Measurements from ENCODE around the gene PDK1. TPM values are rescaled to one million over a fixed set of nuclear protein-coding genes. Genes with fewer than 3 reads are reported as not detected.

The PDK1 gene
- total RNA-seq, 1 donor from 2014 or later = 27.9 TPM

DNA sequence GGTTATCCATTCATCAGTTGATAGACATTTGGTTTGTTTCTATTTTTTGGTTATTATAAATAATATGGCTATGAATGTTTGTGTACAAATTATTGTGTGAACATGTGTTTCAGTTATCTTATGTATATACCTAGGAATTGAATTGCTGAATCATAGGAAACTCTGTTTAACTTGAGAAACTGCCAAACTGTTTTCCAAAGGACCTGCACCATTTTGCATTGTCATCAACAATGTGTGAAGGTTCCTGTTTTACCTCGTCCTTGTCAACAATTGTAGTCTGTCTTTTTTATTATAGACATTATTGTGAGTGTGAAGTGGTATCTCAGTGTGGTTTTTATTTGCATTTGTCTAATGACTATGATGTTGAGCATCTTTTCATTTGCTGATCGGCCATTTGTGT is 17.1 kb downstream of the PDK1 start:
- no peak for DNase-seq (ENCODE audit: low spot score)
- Mint-ChIP-seq H3K36me3 (ENCODE audit: low read depth) (peaks cover 34% of the 10 kb centered on the region), H3K9me3 (ENCODE audit: low read depth) (peaks cover 29% of the 10 kb centered on the region), H3K27me3 (ENCODE audit: low read depth) (no peaks in the 10 kb centered on the region), H3K27ac (ENCODE audit: unreplicated experiment) (no peak overlapping the region), H3K4me1 (ENCODE audit: low read depth) (no peaks in the 10 kb centered on the region), H3K4me3 (ENCODE audit: unreplicated experiment) (no peak overlapping the region)
- TF ChIP-seq, protein P1, sequence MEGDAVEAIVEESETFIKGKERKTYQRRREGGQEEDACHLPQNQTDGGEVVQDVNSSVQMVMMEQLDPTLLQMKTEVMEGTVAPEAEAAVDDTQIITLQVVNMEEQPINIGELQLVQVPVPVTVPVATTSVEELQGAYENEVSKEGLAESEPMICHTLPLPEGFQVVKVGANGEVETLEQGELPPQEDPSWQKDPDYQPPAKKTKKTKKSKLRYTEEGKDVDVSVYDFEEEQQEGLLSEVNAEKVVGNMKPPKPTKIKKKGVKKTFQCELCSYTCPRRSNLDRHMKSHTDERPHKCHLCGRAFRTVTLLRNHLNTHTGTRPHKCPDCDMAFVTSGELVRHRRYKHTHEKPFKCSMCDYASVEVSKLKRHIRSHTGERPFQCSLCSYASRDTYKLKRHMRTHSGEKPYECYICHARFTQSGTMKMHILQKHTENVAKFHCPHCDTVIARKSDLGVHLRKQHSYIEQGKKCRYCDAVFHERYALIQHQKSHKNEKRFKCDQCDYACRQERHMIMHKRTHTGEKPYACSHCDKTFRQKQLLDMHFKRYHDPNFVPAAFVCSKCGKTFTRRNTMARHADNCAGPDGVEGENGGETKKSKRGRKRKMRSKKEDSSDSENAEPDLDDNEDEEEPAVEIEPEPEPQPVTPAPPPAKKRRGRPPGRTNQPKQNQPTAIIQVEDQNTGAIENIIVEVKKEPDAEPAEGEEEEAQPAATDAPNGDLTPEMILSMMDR (IDR thresholded peaks at IDR 0.05) = no peak

DNA sequence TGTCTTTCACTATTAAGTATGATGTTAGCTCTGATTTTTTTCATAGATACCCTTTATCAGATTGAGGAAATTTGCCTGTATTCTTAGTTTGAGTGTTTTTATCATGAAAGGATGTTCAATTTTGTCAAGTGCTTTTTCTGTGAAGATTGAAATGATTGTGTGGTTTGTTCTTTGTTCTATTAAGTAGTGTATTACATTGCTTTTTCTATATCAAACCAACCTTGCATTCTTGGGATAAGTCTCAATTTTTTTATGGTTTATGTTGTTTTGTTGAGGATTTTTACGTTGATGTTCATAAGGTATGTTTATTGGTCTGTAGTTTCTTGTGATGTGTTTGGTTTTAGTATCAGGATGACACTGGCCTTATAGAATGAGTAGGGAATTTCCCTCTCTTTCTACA is 19.1 kb downstream of the PDK1 start:
- no peak overlapping the region for H3K27ac Mint-ChIP-seq (ENCODE audit: unreplicated experiment)
- H3K36me3 Mint-ChIP-seq (ENCODE audit: low read depth) = peaks cover 38% of the 10 kb centered on the region
- H3K4me3 Mint-ChIP-seq (ENCODE audit: unreplicated experiment) = no peak overlapping the region
- H3K4me1 Mint-ChIP-seq (ENCODE audit: low read depth) = no peaks in the 10 kb centered on the region
- H3K27me3 Mint-ChIP-seq (ENCODE audit: low read depth) = no peaks in the 10 kb centered on the region
- TF ChIP-seq, protein P1 (IDR thresholded peaks at IDR 0.05) = no peak
- DNase-seq (ENCODE audit: low spot score) = no peak
- H3K9me3 Mint-ChIP-seq (ENCODE audit: low read depth) = peaks cover 38% of the 10 kb centered on the region

DNA sequence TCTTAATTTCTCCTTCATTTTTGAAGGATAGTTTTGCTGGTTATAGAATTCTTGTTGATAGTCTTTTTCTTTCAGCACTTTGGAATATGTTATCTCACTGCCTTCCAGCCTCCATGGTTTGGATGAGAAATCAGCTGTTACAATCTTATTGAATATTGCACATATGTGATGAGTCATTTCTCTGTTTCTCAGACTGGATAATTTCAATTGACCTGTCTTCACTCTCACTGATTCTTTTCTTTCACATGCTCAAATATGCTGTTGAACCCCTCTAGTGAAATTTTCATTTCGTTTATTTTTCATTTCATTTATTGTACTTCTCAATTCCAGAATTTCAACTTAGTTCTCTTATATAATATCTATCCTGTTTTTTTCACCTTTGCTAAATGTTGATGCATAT is 22.2 kb downstream of the PDK1 start:
- TF ChIP-seq, protein P1 (IDR thresholded peaks at IDR 0.05) = no peak
- no peak overlapping the region for H3K4me3 Mint-ChIP-seq (ENCODE audit: unreplicated experiment)
- H3K27me3 Mint-ChIP-seq (ENCODE audit: low read depth) = no peaks in the 10 kb centered on the region
- H3K27ac Mint-ChIP-seq (ENCODE audit: unreplicated experiment) = no peak overlapping the region
- DNase-seq (ENCODE audit: low spot score) = no peak
- peaks cover 48% of the 10 kb centered on the region for H3K36me3 Mint-ChIP-seq (ENCODE audit: low read depth)
- H3K4me1 Mint-ChIP-seq (ENCODE audit: low read depth) = peaks cover 9% of the 10 kb centered on the region
- H3K9me3 Mint-ChIP-seq (ENCODE audit: low read depth) = peaks cover 43% of the 10 kb centered on the region

DNA sequence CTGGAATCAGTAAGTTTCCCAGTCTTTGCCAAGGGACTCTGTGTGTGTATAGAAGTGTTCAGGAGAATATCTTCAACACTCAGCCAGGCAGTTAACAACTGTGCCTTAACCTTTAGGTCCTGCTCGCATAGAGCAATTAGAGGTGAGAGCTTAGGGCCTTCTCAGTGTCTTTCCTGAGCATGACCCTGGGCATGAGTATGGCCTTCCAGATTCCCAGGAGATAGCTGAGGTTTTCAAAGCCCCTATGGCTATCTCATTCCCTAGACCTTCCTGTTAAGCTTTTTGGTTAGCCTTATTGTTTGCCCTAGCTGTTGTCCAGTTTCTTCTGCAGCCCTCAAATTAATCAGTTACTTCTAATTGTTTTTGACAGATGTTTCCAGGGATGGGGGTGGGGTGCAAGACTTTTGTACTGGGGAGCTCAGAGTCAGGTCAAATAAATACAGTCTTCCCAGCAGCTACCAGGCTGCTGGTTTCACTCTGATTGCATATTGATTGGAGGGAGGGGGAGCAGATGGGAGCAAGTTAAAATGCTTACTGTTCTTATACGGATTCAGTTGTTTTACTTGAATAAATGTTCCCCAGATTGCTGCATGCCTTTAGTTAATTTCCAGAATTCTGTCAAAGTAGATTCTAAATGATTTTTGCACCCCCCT is 23.1 kb downstream of the PDK1 start:
- Mint-ChIP-seq H3K27ac (ENCODE audit: unreplicated experiment) (no peak overlapping the region), H3K36me3 (ENCODE audit: low read depth) (peaks cover 45% of the 10 kb centered on the region), H3K27me3 (ENCODE audit: low read depth) (no peaks in the 10 kb centered on the region), H3K4me3 (ENCODE audit: unreplicated experiment) (no peak overlapping the region), H3K9me3 (ENCODE audit: low read depth) (peaks cover 41% of the 10 kb centered on the region), H3K4me1 (ENCODE audit: low read depth) (peaks cover 9% of the 10 kb centered on the region)
- DNase-seq (ENCODE audit: low spot score) = no peak
- TF ChIP-seq, protein P1 (IDR thresholded peaks at IDR 0.05) = no peak

DNA sequence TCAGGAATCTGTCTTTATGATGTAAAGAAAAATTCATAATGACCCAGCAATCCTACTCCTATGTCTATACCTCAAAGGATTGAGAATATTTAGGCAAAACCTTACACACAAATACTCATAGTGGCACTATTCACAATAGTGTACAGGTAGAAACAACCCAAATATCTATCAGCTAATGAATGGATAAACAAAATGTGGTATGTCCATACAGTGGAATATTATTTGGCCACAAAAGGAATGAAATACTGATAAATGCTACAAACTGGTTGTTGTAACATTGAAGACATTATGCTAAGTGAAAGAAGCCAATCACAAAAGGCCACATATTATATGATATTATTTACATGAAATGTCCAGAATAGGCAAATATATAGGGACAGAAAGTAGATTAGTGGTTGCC is 24.7 kb downstream of the PDK1 start:
- TF ChIP-seq, protein P1 (IDR thresholded peaks at IDR 0.05) = no peak
- Mint-ChIP-seq H3K4me3 (ENCODE audit: unreplicated experiment) (no peak overlapping the region), H3K4me1 (ENCODE audit: low read depth) (peaks cover 9% of the 10 kb centered on the region), H3K36me3 (ENCODE audit: low read depth) (peaks cover 33% of the 10 kb centered on the region), H3K9me3 (ENCODE audit: low read depth) (peaks cover 29% of the 10 kb centered on the region), H3K27ac (ENCODE audit: unreplicated experiment) (no peak overlapping the region), H3K27me3 (ENCODE audit: low read depth) (no peaks in the 10 kb centered on the region)
- no peak for DNase-seq (ENCODE audit: low spot score)

All from chondrocyte (in vitro differentiated cells).